Liver (tissue), 9 donors: ENCODE data around the gene PPP1R36. TPM values are rescaled to one million over a fixed set of nuclear protein-coding genes. Genes with fewer than 3 reads are reported as not detected.
"Not testable (repeated sequence)": the region's sequence is repeated elsewhere in the genome, so short reads cannot be mapped to it uniquely, and the experiment has no call there.

Source experiments
- DNase-seq: peaks from one replicate; pipeline ENCODE4 v3.0.0-alpha.2; 2017; ENCODE audit warnings: low spot score
- H3K27ac ChIP-seq, 2 donors: one replicate each; pipeline ENCODE4 v1.7.0; 2013; ENCODE audit warnings: inconsistent platforms in 2 of 2, low read length in 2 of 2, control low read depth in 1 of 2, low read depth in 1 of 2, mild to moderate bottlenecking in 1 of 2
- H3K27me3 ChIP-seq, 4 donors: one replicate each; pipeline versions ENCODE4 v1.6.1 to v1.7.0; 2013; ENCODE audit warnings: low read length in 3 of 4, inconsistent platforms in 1 of 4, mild to moderate bottlenecking in 1 of 4, moderate library complexity in 1 of 4; ENCODE audit not compliant: control insufficient read depth in 4 of 4, insufficient read depth in 4 of 4
- H3K36me3 ChIP-seq, 4 donors: one replicate each; pipeline versions ENCODE4 v1.6.1 to v1.7.0; 2013; ENCODE audit warnings: low read length in 3 of 4, mild to moderate bottlenecking in 3 of 4, low read depth in 1 of 4, moderate library complexity in 1 of 4; ENCODE audit not compliant: control insufficient read depth in 4 of 4, insufficient read depth in 3 of 4
- H3K4me1 ChIP-seq, 4 donors: one replicate each; pipeline versions ENCODE4 v1.6.1 to v1.7.0; 2013; ENCODE audit warnings: low read length in 3 of 4, mild to moderate bottlenecking in 3 of 4, moderate library complexity in 1 of 4; ENCODE audit not compliant: control insufficient read depth in 4 of 4, insufficient read depth in 4 of 4
- H3K4me3 ChIP-seq, 3 donors: one replicate each; pipeline versions ENCODE4 v1.6.1 to v1.7.0; 2013; ENCODE audit warnings: low read length in 3 of 3, control low read depth in 1 of 3, low read depth in 1 of 3, mild to moderate bottlenecking in 1 of 3
- H3K9ac ChIP-seq, 2 donors: one replicate each; pipeline ENCODE4 v1.7.0; 2013; ENCODE audit warnings: low read length in 2 of 2, mild to moderate bottlenecking in 2 of 2, moderate library complexity in 2 of 2, control low read depth in 1 of 2, low read depth in 1 of 2
- H3K9me3 ChIP-seq, 4 donors: one replicate each; pipeline versions ENCODE4 v1.6.1 to v1.7.0; 2013; ENCODE audit warnings: low read length in 3 of 4; ENCODE audit not compliant: control insufficient read depth in 4 of 4
- EGR1 ChIP-seq, 2 donors: IDR thresholded peaks; 2 replicates each; pipeline ENCODE4 v1.6.1; 2016 to 2018; ENCODE audit warnings: antibody characterized with exemption in 2 of 2, low read depth in 2 of 2
- FOXA1 ChIP-seq: IDR thresholded peaks from 2 replicates; pipeline ENCODE4 v1.6.1; 2016; ENCODE audit warnings: antibody characterized with exemption
- FOXA2 ChIP-seq: IDR thresholded peaks from 2 replicates; pipeline ENCODE4 v1.6.1; 2016; ENCODE audit warnings: antibody characterized with exemption
- GABPA ChIP-seq, 2 donors: IDR thresholded peaks in 1 of 2; conservative IDR thresholded peaks in 1 of 2; 2 replicates each; pipeline ENCODE4 v1.6.1; 2016; ENCODE audit warnings: antibody characterized with exemption in 2 of 2, mild to moderate bottlenecking in 1 of 2, moderate library complexity in 1 of 2
- HNF4A ChIP-seq, 2 donors: conservative IDR thresholded peaks; 2 replicates each; pipeline ENCODE4 v1.6.1; 2016; ENCODE audit warnings: antibody characterized with exemption in 2 of 2, mild to moderate bottlenecking in 2 of 2
- HNF4G ChIP-seq: IDR thresholded peaks from 2 replicates; pipeline ENCODE4 v1.6.1; 2016; ENCODE audit warnings: antibody characterized with exemption
- JUND ChIP-seq, 2 donors: IDR thresholded peaks; 2 replicates each; pipeline ENCODE4 v1.6.1; 2016; ENCODE audit warnings: antibody characterized with exemption in 2 of 2
- NR2F2 ChIP-seq: IDR thresholded peaks from 2 replicates; pipeline ENCODE4 v1.6.1; 2016; ENCODE audit warnings: antibody characterized with exemption
- RAD21 ChIP-seq, 2 donors: IDR thresholded peaks; 2 replicates each; pipeline ENCODE4 v1.6.1; 2016; ENCODE audit warnings: antibody characterized with exemption in 2 of 2, mild to moderate bottlenecking in 2 of 2
- SP1 ChIP-seq: IDR thresholded peaks from 2 replicates; pipeline ENCODE4 v1.6.1; 2018; ENCODE audit warnings: antibody characterized with exemption, mild to moderate bottlenecking
- TAF1 ChIP-seq: conservative IDR thresholded peaks from 2 replicates; pipeline ENCODE4 v1.6.1; 2016; ENCODE audit warnings: antibody characterized with exemption, mild to moderate bottlenecking
- YY1 ChIP-seq: IDR thresholded peaks from 2 replicates; pipeline ENCODE4 v1.6.1; 2016; ENCODE audit warnings: antibody characterized with exemption, mild to moderate bottlenecking
- WGBS: extraction: QIAGEN DNeasy Blood & Tissue Kit; methylation state at CpG from one replicate; pipeline ENCODE4 v1.1.7; 2013; 5-methylcytosine and 5-hydroxymethylcytosine counted together
- polyA plus RNA-seq, 2 donors: library from polyadenylated mRNA; stranded (reverse) in 1 of 2; unstranded in 1 of 2; fragments of 200-250 nt in 1 of 2; fragments of >200 nt in 1 of 2; fragmentation: Nextera tagmentation in 1 of 2; extraction: Ambion mirVana in 1 of 2; gene quantifications; one replicate each; pipeline versions ENCODE4 v1.2.1 to v1.2.3, GENCODE V29; 2013 to 2015
- total RNA-seq, 2 donors: library from RNA; depleted of rRNA; stranded (reverse); fragments of >200 nt; gene quantifications; one replicate each; pipeline ENCODE4 v1.2.3, GENCODE V29; 2014
- TF ChIP-seq, protein P1 (sequence below): IDR thresholded peaks from 2 replicates; pipeline ENCODE4 v1.6.1; 2016; ENCODE audit warnings: antibody characterized with exemption, mild to moderate bottlenecking
- TF ChIP-seq, protein P2 (sequence below): IDR thresholded peaks from 2 replicates; pipeline ENCODE4 v1.6.1; 2016; ENCODE audit warnings: antibody characterized with exemption
- TF ChIP-seq, protein P3 (sequence below): IDR thresholded peaks from 2 replicates; pipeline ENCODE4 v1.6.1; 2016; ENCODE audit warnings: antibody characterized with exemption
- TF ChIP-seq, protein P4 (sequence below): IDR thresholded peaks from 2 replicates; pipeline ENCODE4 v1.6.1; 2016; ENCODE audit warnings: antibody characterized with exemption
- donor health status: healthy.
- donor health status: healthy.
- donor health status: healthy.
- donor health status: healthy.
- donor health status: healthy.

The PPP1R36 gene
- total and polyA plus RNA-seq, 4 donors = 0.08 to 0.09 (median 0.08) TPM; not detected in 1

GRCh38 chr14:64516969-64517368, 32.8 kb upstream of the PPP1R36 start:
- H3K4me1 ChIP-seq = peaks cover 0 to 7% (median under 1%) of the 10 kb centered on the region in 4 donors
- TF ChIP-seq, protein P1, sequence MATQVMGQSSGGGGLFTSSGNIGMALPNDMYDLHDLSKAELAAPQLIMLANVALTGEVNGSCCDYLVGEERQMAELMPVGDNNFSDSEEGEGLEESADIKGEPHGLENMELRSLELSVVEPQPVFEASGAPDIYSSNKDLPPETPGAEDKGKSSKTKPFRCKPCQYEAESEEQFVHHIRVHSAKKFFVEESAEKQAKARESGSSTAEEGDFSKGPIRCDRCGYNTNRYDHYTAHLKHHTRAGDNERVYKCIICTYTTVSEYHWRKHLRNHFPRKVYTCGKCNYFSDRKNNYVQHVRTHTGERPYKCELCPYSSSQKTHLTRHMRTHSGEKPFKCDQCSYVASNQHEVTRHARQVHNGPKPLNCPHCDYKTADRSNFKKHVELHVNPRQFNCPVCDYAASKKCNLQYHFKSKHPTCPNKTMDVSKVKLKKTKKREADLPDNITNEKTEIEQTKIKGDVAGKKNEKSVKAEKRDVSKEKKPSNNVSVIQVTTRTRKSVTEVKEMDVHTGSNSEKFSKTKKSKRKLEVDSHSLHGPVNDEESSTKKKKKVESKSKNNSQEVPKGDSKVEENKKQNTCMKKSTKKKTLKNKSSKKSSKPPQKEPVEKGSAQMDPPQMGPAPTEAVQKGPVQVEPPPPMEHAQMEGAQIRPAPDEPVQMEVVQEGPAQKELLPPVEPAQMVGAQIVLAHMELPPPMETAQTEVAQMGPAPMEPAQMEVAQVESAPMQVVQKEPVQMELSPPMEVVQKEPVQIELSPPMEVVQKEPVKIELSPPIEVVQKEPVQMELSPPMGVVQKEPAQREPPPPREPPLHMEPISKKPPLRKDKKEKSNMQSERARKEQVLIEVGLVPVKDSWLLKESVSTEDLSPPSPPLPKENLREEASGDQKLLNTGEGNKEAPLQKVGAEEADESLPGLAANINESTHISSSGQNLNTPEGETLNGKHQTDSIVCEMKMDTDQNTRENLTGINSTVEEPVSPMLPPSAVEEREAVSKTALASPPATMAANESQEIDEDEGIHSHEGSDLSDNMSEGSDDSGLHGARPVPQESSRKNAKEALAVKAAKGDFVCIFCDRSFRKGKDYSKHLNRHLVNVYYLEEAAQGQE = no peak
- TF ChIP-seq NR2F2 = no peak
- no peak for TF ChIP-seq RAD21 (IDR thresholded peaks at IDR 0.05)
- TF ChIP-seq, protein P2, sequence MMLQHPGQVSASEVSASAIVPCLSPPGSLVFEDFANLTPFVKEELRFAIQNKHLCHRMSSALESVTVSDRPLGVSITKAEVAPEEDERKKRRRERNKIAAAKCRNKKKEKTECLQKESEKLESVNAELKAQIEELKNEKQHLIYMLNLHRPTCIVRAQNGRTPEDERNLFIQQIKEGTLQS = no peak
- no peak for TF ChIP-seq HNF4G
- no peak for TF ChIP-seq YY1
- TF ChIP-seq SP1 = no peak
- no peak for TF ChIP-seq HNF4A (conservative IDR thresholded peaks at IDR 0.05)
- TF ChIP-seq, protein P3, sequence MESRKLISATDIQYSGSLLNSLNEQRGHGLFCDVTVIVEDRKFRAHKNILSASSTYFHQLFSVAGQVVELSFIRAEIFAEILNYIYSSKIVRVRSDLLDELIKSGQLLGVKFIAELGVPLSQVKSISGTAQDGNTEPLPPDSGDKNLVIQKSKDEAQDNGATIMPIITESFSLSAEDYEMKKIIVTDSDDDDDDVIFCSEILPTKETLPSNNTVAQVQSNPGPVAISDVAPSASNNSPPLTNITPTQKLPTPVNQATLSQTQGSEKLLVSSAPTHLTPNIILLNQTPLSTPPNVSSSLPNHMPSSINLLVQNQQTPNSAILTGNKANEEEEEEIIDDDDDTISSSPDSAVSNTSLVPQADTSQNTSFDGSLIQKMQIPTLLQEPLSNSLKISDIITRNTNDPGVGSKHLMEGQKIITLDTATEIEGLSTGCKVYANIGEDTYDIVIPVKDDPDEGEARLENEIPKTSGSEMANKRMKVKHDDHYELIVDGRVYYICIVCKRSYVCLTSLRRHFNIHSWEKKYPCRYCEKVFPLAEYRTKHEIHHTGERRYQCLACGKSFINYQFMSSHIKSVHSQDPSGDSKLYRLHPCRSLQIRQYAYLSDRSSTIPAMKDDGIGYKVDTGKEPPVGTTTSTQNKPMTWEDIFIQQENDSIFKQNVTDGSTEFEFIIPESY = no peak
- TF ChIP-seq GABPA (IDR thresholded peaks at IDR 0.05 in 1 of 2, conservative IDR thresholded peaks at IDR 0.05 in 1 of 2) = no peak
- no peak for TF ChIP-seq EGR1 (IDR thresholded peaks at IDR 0.05; ENCODE audit: low read depth in 2 of 2)
- TF ChIP-seq TAF1 = no peak
- no peak for TF ChIP-seq FOXA2
- TF ChIP-seq JUND (IDR thresholded peaks at IDR 0.05) = no peak
- TF ChIP-seq FOXA1 = no peak
- TF ChIP-seq, protein P4, sequence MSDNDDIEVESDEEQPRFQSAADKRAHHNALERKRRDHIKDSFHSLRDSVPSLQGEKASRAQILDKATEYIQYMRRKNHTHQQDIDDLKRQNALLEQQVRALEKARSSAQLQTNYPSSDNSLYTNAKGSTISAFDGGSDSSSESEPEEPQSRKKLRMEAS = no peak
- WGBS = 79% methylated on average over 1 of the region's 1 CpG

GRCh38 chr14:64517667-64518066, 32.1 kb upstream of the PPP1R36 start:
- WGBS = 89% methylated on average over 6 of the region's 6 CpGs
- DNase-seq, H3K9me3 ChIP-seq, H3K4me3 ChIP-seq, H3K27ac ChIP-seq, H3K4me1 ChIP-seq, H3K9ac ChIP-seq, H3K27me3 ChIP-seq: not testable (repeated sequence)
- peaks cover 0 to 11% (median 7%) of the 10 kb centered on the region in 4 donors for H3K36me3 ChIP-seq

More at GRCh38 chr14:64516969-64517368, 32.8 kb upstream of the PPP1R36 start:
- no peak for DNase-seq
- no peak overlapping the region for H3K4me3 ChIP-seq
- no peaks in the 10 kb centered on the region for H3K27me3 ChIP-seq
- H3K9me3 ChIP-seq = no peaks in the 10 kb centered on the region
- H3K9ac ChIP-seq = no peak overlapping the region
- H3K27ac ChIP-seq = no peak overlapping the region
- peaks cover 0 to 6% (median 1%) of the 10 kb centered on the region in 4 donors for H3K36me3 ChIP-seq
